GM23338 (cell line): ENCODE measurements around the gene TMEM63C. TPM values are rescaled to one million over a fixed set of nuclear protein-coding genes. Genes with fewer than 3 reads are reported as not detected.

Experiments used
- ATAC-seq: fragments of 200-7000 bp; cut with Tn5 transposase; 3 replicates; pipeline ENCODE4 v1.9.1; 2020
- DNase-seq: peaks from one replicate; pipeline ENCODE4 v3.0.0-alpha.2; 2015; ENCODE audit warnings: low spot score
- H2AFZ ChIP-seq: fragments of 200-600 bp; sonication (generic); 2 replicates; pipeline ENCODE4 v1.8.0; 2016; ENCODE audit warnings: antibody characterized with exemption, mild to moderate bottlenecking, moderate library complexity
- H3F3A ChIP-seq: fragments of 200-600 bp; sonication (generic); replicated peaks from 2 replicates; pipeline ENCODE4 v1.8.0; 2017; ENCODE audit warnings: antibody characterized with exemption, mixed run types, low read depth
- H3K27ac ChIP-seq: fragments of 200-600 bp; sonication (generic); 2 replicates; pipeline ENCODE4 v1.6.1; 2016; ENCODE audit warnings: low read depth
- H3K27me3 ChIP-seq: fragments of 200-600 bp; sonication (generic); 2 replicates; pipeline ENCODE4 v1.8.0; 2016; ENCODE audit warnings: mild to moderate bottlenecking, mixed run types, moderate library complexity; ENCODE audit not compliant: insufficient read depth
- H3K36me3 ChIP-seq: fragments of 200-600 bp; sonication (generic); 2 replicates; pipeline ENCODE4 v1.8.0; 2016; ENCODE audit warnings: mild to moderate bottlenecking; ENCODE audit not compliant: insufficient read depth
- H3K4me1 ChIP-seq: fragments of 200-600 bp; sonication (generic); 2 replicates; pipeline ENCODE4 v1.8.0; 2016; ENCODE audit warnings: mild to moderate bottlenecking, moderate library complexity; ENCODE audit not compliant: insufficient read depth
- H3K4me2 ChIP-seq: fragments of 200-600 bp; sonication (generic); 2 replicates; pipeline ENCODE4 v1.7.1; 2017; ENCODE audit warnings: mixed run types
- H3K4me3 ChIP-seq: fragments of 200-600 bp; sonication (generic); 2 replicates; pipeline ENCODE4 v1.6.1; 2016; ENCODE audit warnings: mixed run types
- H3K79me2 ChIP-seq: fragments of 200-600 bp; sonication (generic); replicated peaks from 2 replicates; pipeline ENCODE4 v1.8.0; 2017; ENCODE audit warnings: mild to moderate bottlenecking; ENCODE audit not compliant: insufficient read depth
- H3K9me2 ChIP-seq: fragments of 200-600 bp; sonication (generic); 2 replicates; pipeline ENCODE4 v1.8.0; 2017; ENCODE audit not compliant: insufficient read depth
- H4K20me1 ChIP-seq: fragments of 200-600 bp; sonication (generic); replicated peaks from 2 replicates; pipeline ENCODE4 v1.8.0; 2017; ENCODE audit warnings: mild to moderate bottlenecking; ENCODE audit not compliant: insufficient read depth
- H3K27ac Mint-ChIP-seq: 2 replicates; pipeline ENCODE4 v1.8.0; 2020; ENCODE audit warnings: inconsistent platforms, mild to moderate bottlenecking, moderate library complexity, mixed read lengths
- H3K27me3 Mint-ChIP-seq: 3 replicates; pipeline ENCODE4 v1.8.0; 2022; ENCODE audit warnings: low read depth, mild to moderate bottlenecking, moderate library complexity, mixed read lengths, inconsistent platforms; ENCODE audit not compliant: insufficient read depth, poor library complexity
- H3K36me3 Mint-ChIP-seq: 3 replicates; pipeline ENCODE4 v1.8.0; 2021; ENCODE audit warnings: low read depth, mild to moderate bottlenecking, inconsistent platforms, moderate library complexity, mixed read lengths
- H3K4me1 Mint-ChIP-seq: 3 replicates; pipeline ENCODE4 v1.8.0; 2020; ENCODE audit warnings: mild to moderate bottlenecking, inconsistent platforms, mixed read lengths
- H3K4me3 Mint-ChIP-seq: 3 replicates; pipeline ENCODE4 v1.8.0; 2021; ENCODE audit warnings: moderate library complexity, mild to moderate bottlenecking, inconsistent platforms, mixed read lengths
- H3K9me3 Mint-ChIP-seq: 3 replicates; pipeline ENCODE4 v1.8.0; 2020; ENCODE audit warnings: moderate library complexity, mild to moderate bottlenecking, inconsistent platforms, mixed read lengths
- CREB1 ChIP-seq: fragments of 250-450 bp; sonication (Bioruptor Pico); IDR thresholded peaks from 2 replicates; pipeline ENCODE4 v1.5.0; 2020; ENCODE audit warnings: low read depth, mild to moderate bottlenecking, moderate library complexity
- ETS1 ChIP-seq: IDR thresholded peaks from 2 replicates; pipeline ENCODE4 v1.6.1; 2016; ENCODE audit warnings: antibody characterized with exemption
- EZH2 ChIP-seq: fragments of 200-600 bp; sonication (generic); IDR thresholded peaks from one replicate; pipeline ENCODE4 v1.8.0; 2017; ENCODE audit warnings: antibody characterized with exemption, mild to moderate bottlenecking, low read depth; ENCODE audit not compliant: unreplicated experiment
- EZH2phosphoT487 ChIP-seq: fragments of 200-600 bp; sonication (generic); IDR thresholded peaks from one replicate; pipeline ENCODE4 v1.8.1; 2018; ENCODE audit warnings: antibody characterized with exemption; ENCODE audit not compliant: unreplicated experiment
- JUNB ChIP-seq: IDR thresholded peaks from one replicate; pipeline ENCODE4 v1.6.1; 2016; ENCODE audit warnings: antibody characterized with exemption; ENCODE audit not compliant: unreplicated experiment
- NANOG ChIP-seq: IDR thresholded peaks from 2 replicates; pipeline ENCODE4 v1.6.1; 2016; ENCODE audit warnings: antibody characterized with exemption, borderline replicate concordance
- POLR2AphosphoS5 ChIP-seq: IDR thresholded peaks from 2 replicates; pipeline ENCODE4 v1.6.1; 2016; ENCODE audit warnings: antibody characterized with exemption, low read depth
- REST ChIP-seq: IDR thresholded peaks from one replicate; pipeline ENCODE4 v1.6.1; 2018; ENCODE audit warnings: antibody characterized with exemption; ENCODE audit not compliant: unreplicated experiment
- STAT1 ChIP-seq: IDR thresholded peaks from one replicate; pipeline ENCODE4 v1.6.1; 2016; ENCODE audit warnings: antibody characterized with exemption; ENCODE audit not compliant: unreplicated experiment
- ZNF114 ChIP-seq: fragments of 250-450 bp; sonication (Bioruptor Pico); IDR thresholded peaks from 2 replicates; pipeline ENCODE4 v1.5.0; 2020; ENCODE audit warnings: mild to moderate bottlenecking, moderate library complexity
- ZNF331 ChIP-seq: fragments of 250-450 bp; sonication (Bioruptor Pico); IDR thresholded peaks from 2 replicates; pipeline ENCODE4 v1.5.0; 2020; ENCODE audit warnings: low read depth, mild to moderate bottlenecking, moderate library complexity
- polyA plus RNA-seq: library from polyadenylated mRNA; unstranded; fragments of >200 nt; fragmentation: Nextera tagmentation; extraction: Ambion mirVana; gene quantifications from 2 replicates; pipeline ENCODE4 v1.2.1, GENCODE V29; 2016
- total RNA-seq: library from RNA; depleted of rRNA; stranded (reverse); fragments of >200 nt; shearing (Covaris generic); gene quantifications from 2 replicates; pipeline ENCODE4 v1.2.3, GENCODE V29; 2014
- TF ChIP-seq, protein P1 (sequence below): fragments of 250-450 bp; sonication (Bioruptor Pico); IDR thresholded peaks from 2 replicates; pipeline ENCODE4 v1.5.0; 2020; ENCODE audit warnings: mild to moderate bottlenecking, moderate library complexity
- TF ChIP-seq, protein P2 (sequence below), 2 experiments: fragments of 200-600 bp in 1 of 2; sonication (generic) in 1 of 2; conservative IDR thresholded peaks; 2 replicates each; pipeline versions ENCODE4 v1.5.1 to v1.6.1; 2016 to 2017; ENCODE audit warnings: antibody characterized with exemption in 2 of 2, low read depth in 2 of 2, mild to moderate bottlenecking in 2 of 2, moderate library complexity in 1 of 2

The TMEM63C gene
- total and polyA plus RNA-seq, 2 experiments from 2014 or later, result 2.1 to 6.3 TPM

GRCh38 chr14:77201696-77202095 lies 20.1 kb downstream of the TMEM63C start:
- no peak for TF ChIP-seq REST
- no peak for TF ChIP-seq EZH2phosphoT487
- no peak for TF ChIP-seq NANOG
- TF ChIP-seq CREB1 (CRISPR knock-in tag), result no peak
- no peak for TF ChIP-seq ZNF114 (CRISPR knock-in tag)
- TF ChIP-seq, protein P1, sequence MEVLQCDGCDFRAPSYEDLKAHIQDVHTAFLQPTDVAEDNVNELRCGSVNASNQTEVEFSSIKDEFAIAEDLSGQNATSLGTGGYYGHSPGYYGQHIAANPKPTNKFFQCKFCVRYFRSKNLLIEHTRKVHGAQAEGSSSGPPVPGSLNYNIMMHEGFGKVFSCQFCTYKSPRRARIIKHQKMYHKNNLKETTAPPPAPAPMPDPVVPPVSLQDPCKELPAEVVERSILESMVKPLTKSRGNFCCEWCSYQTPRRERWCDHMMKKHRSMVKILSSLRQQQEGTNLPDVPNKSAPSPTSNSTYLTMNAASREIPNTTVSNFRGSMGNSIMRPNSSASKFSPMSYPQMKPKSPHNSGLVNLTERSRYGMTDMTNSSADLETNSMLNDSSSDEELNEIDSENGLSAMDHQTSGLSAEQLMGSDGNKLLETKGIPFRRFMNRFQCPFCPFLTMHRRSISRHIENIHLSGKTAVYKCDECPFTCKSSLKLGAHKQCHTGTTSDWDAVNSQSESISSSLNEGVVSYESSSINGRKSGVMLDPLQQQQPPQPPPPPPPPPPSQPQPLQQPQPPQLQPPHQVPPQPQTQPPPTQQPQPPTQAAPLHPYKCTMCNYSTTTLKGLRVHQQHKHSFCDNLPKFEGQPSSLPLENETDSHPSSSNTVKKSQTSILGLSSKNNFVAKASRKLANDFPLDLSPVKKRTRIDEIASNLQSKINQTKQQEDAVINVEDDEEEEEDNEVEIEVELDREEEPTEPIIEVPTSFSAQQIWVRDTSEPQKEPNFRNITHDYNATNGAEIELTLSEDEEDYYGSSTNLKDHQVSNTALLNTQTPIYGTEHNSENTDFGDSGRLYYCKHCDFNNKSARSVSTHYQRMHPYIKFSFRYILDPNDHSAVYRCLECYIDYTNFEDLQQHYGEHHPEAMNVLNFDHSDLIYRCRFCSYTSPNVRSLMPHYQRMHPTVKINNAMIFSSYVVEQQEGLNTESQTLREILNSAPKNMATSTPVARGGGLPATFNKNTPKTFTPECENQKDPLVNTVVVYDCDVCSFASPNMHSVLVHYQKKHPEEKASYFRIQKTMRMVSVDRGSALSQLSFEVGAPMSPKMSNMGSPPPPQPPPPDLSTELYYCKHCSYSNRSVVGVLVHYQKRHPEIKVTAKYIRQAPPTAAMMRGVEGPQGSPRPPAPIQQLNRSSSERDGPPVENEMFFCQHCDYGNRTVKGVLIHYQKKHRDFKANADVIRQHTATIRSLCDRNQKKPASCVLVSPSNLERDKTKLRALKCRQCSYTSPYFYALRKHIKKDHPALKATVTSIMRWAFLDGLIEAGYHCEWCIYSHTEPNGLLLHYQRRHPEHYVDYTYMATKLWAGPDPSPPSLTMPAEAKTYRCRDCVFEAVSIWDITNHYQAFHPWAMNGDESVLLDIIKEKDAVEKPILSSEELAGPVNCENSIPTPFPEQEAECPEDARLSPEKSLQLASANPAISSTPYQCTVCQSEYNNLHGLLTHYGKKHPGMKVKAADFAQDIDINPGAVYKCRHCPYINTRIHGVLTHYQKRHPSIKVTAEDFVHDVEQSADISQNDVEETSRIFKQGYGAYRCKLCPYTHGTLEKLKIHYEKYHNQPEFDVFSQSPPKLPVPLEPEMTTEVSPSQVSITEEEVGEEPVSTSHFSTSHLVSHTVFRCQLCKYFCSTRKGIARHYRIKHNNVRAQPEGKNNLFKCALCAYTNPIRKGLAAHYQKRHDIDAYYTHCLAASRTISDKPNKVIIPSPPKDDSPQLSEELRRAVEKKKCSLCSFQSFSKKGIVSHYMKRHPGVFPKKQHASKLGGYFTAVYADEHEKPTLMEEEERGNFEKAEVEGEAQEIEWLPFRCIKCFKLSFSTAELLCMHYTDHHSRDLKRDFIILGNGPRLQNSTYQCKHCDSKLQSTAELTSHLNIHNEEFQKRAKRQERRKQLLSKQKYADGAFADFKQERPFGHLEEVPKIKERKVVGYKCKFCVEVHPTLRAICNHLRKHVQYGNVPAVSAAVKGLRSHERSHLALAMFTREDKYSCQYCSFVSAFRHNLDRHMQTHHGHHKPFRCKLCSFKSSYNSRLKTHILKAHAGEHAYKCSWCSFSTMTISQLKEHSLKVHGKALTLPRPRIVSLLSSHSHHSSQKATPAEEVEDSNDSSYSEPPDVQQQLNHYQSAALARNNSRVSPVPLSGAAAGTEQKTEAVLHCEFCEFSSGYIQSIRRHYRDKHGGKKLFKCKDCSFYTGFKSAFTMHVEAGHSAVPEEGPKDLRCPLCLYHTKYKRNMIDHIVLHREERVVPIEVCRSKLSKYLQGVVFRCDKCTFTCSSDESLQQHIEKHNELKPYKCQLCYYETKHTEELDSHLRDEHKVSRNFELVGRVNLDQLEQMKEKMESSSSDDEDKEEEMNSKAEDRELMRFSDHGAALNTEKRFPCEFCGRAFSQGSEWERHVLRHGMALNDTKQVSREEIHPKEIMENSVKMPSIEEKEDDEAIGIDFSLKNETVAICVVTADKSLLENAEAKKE (CRISPR knock-in tag), result no peak
- no peak for TF ChIP-seq JUNB
- TF ChIP-seq ETS1, result no peak
- TF ChIP-seq ZNF331 (CRISPR knock-in tag), result no peak
- TF ChIP-seq STAT1, result no peak
- TF ChIP-seq POLR2AphosphoS5, result no peak
- TF ChIP-seq EZH2, result no peak
- TF ChIP-seq, protein P2, sequence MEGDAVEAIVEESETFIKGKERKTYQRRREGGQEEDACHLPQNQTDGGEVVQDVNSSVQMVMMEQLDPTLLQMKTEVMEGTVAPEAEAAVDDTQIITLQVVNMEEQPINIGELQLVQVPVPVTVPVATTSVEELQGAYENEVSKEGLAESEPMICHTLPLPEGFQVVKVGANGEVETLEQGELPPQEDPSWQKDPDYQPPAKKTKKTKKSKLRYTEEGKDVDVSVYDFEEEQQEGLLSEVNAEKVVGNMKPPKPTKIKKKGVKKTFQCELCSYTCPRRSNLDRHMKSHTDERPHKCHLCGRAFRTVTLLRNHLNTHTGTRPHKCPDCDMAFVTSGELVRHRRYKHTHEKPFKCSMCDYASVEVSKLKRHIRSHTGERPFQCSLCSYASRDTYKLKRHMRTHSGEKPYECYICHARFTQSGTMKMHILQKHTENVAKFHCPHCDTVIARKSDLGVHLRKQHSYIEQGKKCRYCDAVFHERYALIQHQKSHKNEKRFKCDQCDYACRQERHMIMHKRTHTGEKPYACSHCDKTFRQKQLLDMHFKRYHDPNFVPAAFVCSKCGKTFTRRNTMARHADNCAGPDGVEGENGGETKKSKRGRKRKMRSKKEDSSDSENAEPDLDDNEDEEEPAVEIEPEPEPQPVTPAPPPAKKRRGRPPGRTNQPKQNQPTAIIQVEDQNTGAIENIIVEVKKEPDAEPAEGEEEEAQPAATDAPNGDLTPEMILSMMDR (conservative IDR thresholded peaks at IDR 0.05; ENCODE audit: low read depth in 2 of 2), result no peak

More at GRCh38 chr14:77201696-77202095, 20.1 kb downstream of the TMEM63C start:
- Histone ChIP-seq H3K36me3 (no peaks in the 10 kb centered on the region), H3K27ac (no peak overlapping the region), H3F3A (no peaks in the 10 kb centered on the region), H2AFZ (no peak overlapping the region), H3K4me2 (no peak overlapping the region), H3K4me3 (no peak overlapping the region), H4K20me1 (no peaks in the 10 kb centered on the region; the same call in 1 of the 2 replicates), H3K9me2 (no peaks in the 10 kb centered on the region), H3K4me1 (peaks cover 13% of the 10 kb centered on the region; the same call in 1 of the 2 replicates), H3K27me3 (no peaks in the 10 kb centered on the region), H3K79me2 (no peaks in the 10 kb centered on the region)
- Mint-ChIP-seq H3K36me3 (no peaks in the 10 kb centered on the region), H3K4me1 (peaks cover 27% of the 10 kb centered on the region), H3K27ac (no peak overlapping the region), H3K27me3 (peaks cover 12% of the 10 kb centered on the region), H3K9me3 (no peaks in the 10 kb centered on the region), H3K4me3 (no peak overlapping the region)
- DNase-seq (no peak), ATAC-seq (no peak)
